ENCODE data around the gene WASHC3.

WASHC3 gene

DNA sequence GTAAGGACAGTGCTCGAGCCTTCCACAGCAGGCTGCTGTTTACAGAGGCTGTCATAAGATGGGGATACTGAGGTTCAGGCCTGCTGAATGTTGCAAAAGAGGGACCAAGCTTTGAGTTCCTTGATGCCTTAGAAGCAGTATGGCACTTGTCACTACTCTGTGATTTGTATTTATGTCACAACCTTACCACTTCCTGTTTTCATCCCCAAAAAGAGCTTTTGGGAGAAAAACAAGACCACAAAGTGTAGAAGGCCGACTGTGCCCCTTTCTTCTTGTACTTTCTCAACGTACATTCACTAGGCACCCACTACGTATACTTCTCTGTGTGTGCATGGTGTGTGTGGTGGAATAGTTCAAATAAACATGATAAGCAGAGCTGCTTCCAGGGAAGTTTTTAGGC is 94.3 kb downstream of the WASHC3 start:
- no peak for DNase-seq

DNA sequence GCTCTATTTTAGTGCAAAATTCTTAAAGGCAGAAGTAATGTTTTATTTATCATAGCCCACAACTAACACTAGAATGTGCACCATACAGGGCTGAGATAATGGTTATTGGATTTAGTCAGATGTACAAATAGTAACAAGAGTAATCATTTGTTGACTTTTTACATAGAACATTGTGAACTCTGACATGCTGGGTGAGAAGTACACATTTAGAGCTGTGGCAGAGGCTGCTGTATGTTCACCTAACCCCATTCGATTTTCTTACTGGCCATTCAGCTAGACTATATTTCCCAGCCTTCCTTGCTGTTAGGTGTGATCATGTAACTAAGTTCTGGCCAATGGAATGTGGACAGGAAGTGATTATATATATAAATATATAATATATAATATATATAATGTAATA is 95.3 kb downstream of the WASHC3 start:
- no peak for DNase-seq

DNA sequence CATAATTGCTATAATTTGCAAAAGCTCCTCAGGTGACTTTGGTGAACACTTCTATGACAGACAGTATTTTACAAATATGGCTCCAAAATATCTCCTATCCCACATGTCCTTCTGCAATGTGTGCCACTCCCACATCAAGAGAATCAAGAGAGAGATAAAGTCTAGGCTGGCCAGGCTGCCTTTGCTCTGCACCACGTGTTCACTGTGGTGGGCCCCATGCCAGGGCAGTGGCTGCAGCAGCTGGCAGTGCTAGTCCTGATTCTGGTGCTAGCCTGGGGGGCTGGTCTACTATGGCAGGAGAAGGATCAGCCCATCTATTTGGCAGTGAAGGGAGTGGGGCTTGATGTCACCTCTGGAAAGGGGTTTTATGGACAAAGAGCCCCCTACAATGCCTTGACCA is 98.1 kb downstream of the WASHC3 start:
- no peak for DNase-seq

All from fibroblast of skin of scalp (primary cell).